Tibial artery (tissue), 4 donors: ENCODE results near the gene TMEM132A.
"Not testable (repeated sequence)": the region's sequence is repeated elsewhere in the genome, so short reads cannot be mapped to it uniquely, and the experiment has no call there.

Experiments used
- DNase-seq, 2 donors: peaks; one replicate each; pipeline ENCODE4 v3.0.0-alpha.2; 2019
- H3K27ac ChIP-seq, 2 donors: fragments of 200-600 bp; sonication (generic) in 1 of 2; 1 replicate in 1 of 2; 2 replicates in 1 of 2; pipeline ENCODE4 v1.5.1; 2018 to 2019; ENCODE audit warnings: mild to moderate bottlenecking in 1 of 2
- H3K27me3 ChIP-seq, 2 donors: fragments of 200-600 bp; sonication (generic) in 1 of 2; one replicate each; pipeline versions ENCODE4 v1.5.1 to v1.6.0; 2016 to 2019
- H3K36me3 ChIP-seq, 3 donors: fragments of 200-600 bp; sonication (generic) in 2 of 3; one replicate each; pipeline ENCODE4 v1.5.1; 2016 to 2019; ENCODE audit warnings: mild to moderate bottlenecking in 2 of 3
- H3K4me1 ChIP-seq, 4 donors: fragments of 200-600 bp; sonication (generic) in 2 of 4; 1 replicate in 3 of 4; 2 replicates in 1 of 4; pipeline ENCODE4 v1.5.1; 2016 to 2019
- H3K4me3 ChIP-seq, 2 donors: fragments of 200-600 bp; sonication (generic) in 1 of 2; 1 replicate in 1 of 2; 2 replicates in 1 of 2; pipeline ENCODE4 v1.5.1; 2018 to 2019; ENCODE audit warnings: mild to moderate bottlenecking in 2 of 2
- H3K9me3 ChIP-seq, 3 donors: fragments of 200-600 bp; sonication (generic) in 1 of 3; one replicate each; pipeline ENCODE4 v1.5.1; 2016 to 2019
- CTCF ChIP-seq, 2 experiments: fragments of 200-600 bp in 1 of 2; fragments of 450-650 bp in 1 of 2; IDR thresholded peaks; one replicate each; pipeline ENCODE4 v1.5.1; 2017 to 2019; ENCODE audit warnings: antibody characterized with exemption in 2 of 2, mild to moderate bottlenecking in 1 of 2, moderate library complexity in 1 of 2
- intact Hi-C: fragments of 100-400 bp; cut with DNase I; formaldehyde crosslinking; loops from one replicate; pipeline ENCODE4 v1.15.0; 2023; ENCODE audit warnings: low total_unique reads

TMEM132A gene

GRCh38 chr11:60908803-60909202 is 15.5 kb upstream of the TMEM132A start:
- Histone ChIP-seq H3K36me3 (peaks cover 0 to under 1% (median 0%) of the 10 kb centered on the region in 3 donors), H3K9me3 (no peaks in the 10 kb centered on the region), H3K4me1 (peaks cover 0 to 35% (median 25%) of the 10 kb centered on the region in 4 donors), H3K27ac (no peak overlapping the region), H3K27me3 (no peaks in the 10 kb centered on the region), H3K4me3 (no peak overlapping the region)
- TF ChIP-seq CTCF (IDR thresholded peaks at IDR 0.05): no peak
- no peak for DNase-seq
- intact Hi-C loops: no loop called here

GRCh38 chr11:60909680-60910280 is 14.5 kb upstream of the TMEM132A start:
- H3K27me3 ChIP-seq, H3K4me3 ChIP-seq, H3K9me3 ChIP-seq, intact Hi-C loops, DNase-seq, H3K36me3 ChIP-seq, H3K27ac ChIP-seq: not testable (repeated sequence)
- peaks cover 0 to 26% (median 20%) of the 10 kb centered on the region in 4 donors for H3K4me1 ChIP-seq

- no peaks in the 10 kb centered on the region for H3K27me3 ChIP-seq
- H3K4me1 ChIP-seq: peaks cover 0 to 26% (median 17%) of the 10 kb centered on the region in 4 donors
- H3K36me3 ChIP-seq: no peaks in the 10 kb centered on the region
- intact Hi-C loops: no loop called here
- H3K4me3 ChIP-seq: no peak overlapping the region
- TF ChIP-seq CTCF (IDR thresholded peaks at IDR 0.05): no peak
- peak in 1 of 2 donors; percentile 65 for DNase-seq
- no peak overlapping the region for H3K27ac ChIP-seq
- no peaks in the 10 kb centered on the region for H3K9me3 ChIP-seq
These were observed 14.0 kb upstream of the TMEM132A start for GRCh38 chr11:60910281-60910687.

- DNase-seq: no peak
- Histone ChIP-seq H3K27me3 (no peaks in the 10 kb centered on the region), H3K9me3 (no peaks in the 10 kb centered on the region), H3K4me3 (no peak overlapping the region), H3K4me1 (peaks cover 0 to 26% (median 17%) of the 10 kb centered on the region in 4 donors), H3K36me3 (no peaks in the 10 kb centered on the region), H3K27ac (no peak overlapping the region)
- no peak for TF ChIP-seq CTCF (IDR thresholded peaks at IDR 0.05)
- intact Hi-C loops: no loop called here
These were observed 13.4 kb upstream of the TMEM132A start for GRCh38 chr11:60910711-60911380.

- H3K4me3 ChIP-seq: no peak overlapping the region
- peak in 1 of 2 donors; percentile 59 for DNase-seq
- peaks cover 0 to 36% (median 26%) of the 10 kb centered on the region in 4 donors for H3K4me1 ChIP-seq
- no peaks in the 10 kb centered on the region for H3K9me3 ChIP-seq
- no peaks in the 10 kb centered on the region for H3K27me3 ChIP-seq
- no peaks in the 10 kb centered on the region for H3K36me3 ChIP-seq
- TF ChIP-seq CTCF (IDR thresholded peaks at IDR 0.05): no peak
- intact Hi-C loops: no loop called here
- H3K27ac ChIP-seq: no peak overlapping the region
These were observed 11.9 kb upstream of the TMEM132A start for GRCh38 chr11:60912223-60912850.
